Activated CD4-positive, alpha-beta T cell treated with anti-CD3 and anti-CD28 coated beads, Interleukin-2, Interleukin-6, amounts not matched to agents 100 ng/mL and 50 ng/mL, durations not matched to agents 16 hours and 8 hours (primary cell): ENCODE measurements around the gene ZC3H4.
"Not testable (repeated sequence)": the region's sequence is repeated elsewhere in the genome, so short reads cannot be mapped to it uniquely, and the experiment has no call there.

Experiments
- DNase-seq: peaks from one replicate; pipeline ENCODE4 v3.0.0-alpha.2; 2020

The ZC3H4 gene

GRCh38 chr19:47112997-47113849, at the start of gene ZC3H4:
Gene ZC3H4 (minus strand): TSS chr19:47113776. CDS start chr19:47112584, 1,192 bp downstream.
- DNase-seq: peak; percentile 100

- no peak for DNase-seq
Measured at GRCh38 chr19:47161876-47162489, 48.4 kb upstream of the ZC3H4 start.

- DNase-seq: peak; percentile 44
Measured at GRCh38 chr19:47158879-47159503, 45.4 kb upstream of the ZC3H4 start.

GRCh38 chr19:47158367-47158791, 44.8 kb upstream of the ZC3H4 start:
- no peak for DNase-seq

- DNase-seq: peak; percentile 47
Measured at GRCh38 chr19:47157431-47158321, 44.1 kb upstream of the ZC3H4 start.

GRCh38 chr19:47156861-47157430, 43.4 kb upstream of the ZC3H4 start:
- peak; percentile 64 for DNase-seq

- no peak for DNase-seq
Measured at GRCh38 chr19:47155148-47155547, 41.6 kb upstream of the ZC3H4 start.

GRCh38 chr19:47153266-47153665, 39.7 kb upstream of the ZC3H4 start:
- DNase-seq: no peak

- DNase-seq: no peak
Measured at GRCh38 chr19:47152632-47153031, 39.1 kb upstream of the ZC3H4 start.

- DNase-seq: no peak
Measured at GRCh38 chr19:47152205-47152604, 38.6 kb upstream of the ZC3H4 start.

- DNase-seq: no peak
Measured at GRCh38 chr19:47151627-47152026, 38.1 kb upstream of the ZC3H4 start.

GRCh38 chr19:47146920-47147319, 33.3 kb upstream of the ZC3H4 start:
- peak; percentile 21 for DNase-seq

- DNase-seq: no peak
Measured at GRCh38 chr19:47145639-47146486, 32.3 kb upstream of the ZC3H4 start.

- no peak for DNase-seq
Measured at GRCh38 chr19:47144630-47145029, 31.1 kb upstream of the ZC3H4 start.

- no peak for DNase-seq
Measured at GRCh38 chr19:47143322-47144073, 29.9 kb upstream of the ZC3H4 start.

GRCh38 chr19:47142779-47143178, 29.2 kb upstream of the ZC3H4 start:
- no peak for DNase-seq

- no peak for DNase-seq
Measured at GRCh38 chr19:47141695-47142094, 28.1 kb upstream of the ZC3H4 start.

GRCh38 chr19:47141252-47141651, 27.7 kb upstream of the ZC3H4 start:
- DNase-seq: not testable (repeated sequence)

- no peak for DNase-seq
Measured at GRCh38 chr19:47135156-47135555, 21.6 kb upstream of the ZC3H4 start.

- DNase-seq: no peak
Measured at GRCh38 chr19:47134545-47134944, 21.0 kb upstream of the ZC3H4 start.

GRCh38 chr19:47133021-47133471, 19.5 kb upstream of the ZC3H4 start:
- no peak for DNase-seq
